ENCODE measurements around the gene HNRNPUL2. TPM values are rescaled to one million over a fixed set of nuclear protein-coding genes. Genes with fewer than 3 reads are reported as not detected.
A peak's percentile ranks its signal among the peaks of the same experiment; 100 is the strongest.

The HNRNPUL2 gene
- total RNA-seq, 2 experiments from 2014 or later: 54.4 to 56.3 TPM

DNA sequence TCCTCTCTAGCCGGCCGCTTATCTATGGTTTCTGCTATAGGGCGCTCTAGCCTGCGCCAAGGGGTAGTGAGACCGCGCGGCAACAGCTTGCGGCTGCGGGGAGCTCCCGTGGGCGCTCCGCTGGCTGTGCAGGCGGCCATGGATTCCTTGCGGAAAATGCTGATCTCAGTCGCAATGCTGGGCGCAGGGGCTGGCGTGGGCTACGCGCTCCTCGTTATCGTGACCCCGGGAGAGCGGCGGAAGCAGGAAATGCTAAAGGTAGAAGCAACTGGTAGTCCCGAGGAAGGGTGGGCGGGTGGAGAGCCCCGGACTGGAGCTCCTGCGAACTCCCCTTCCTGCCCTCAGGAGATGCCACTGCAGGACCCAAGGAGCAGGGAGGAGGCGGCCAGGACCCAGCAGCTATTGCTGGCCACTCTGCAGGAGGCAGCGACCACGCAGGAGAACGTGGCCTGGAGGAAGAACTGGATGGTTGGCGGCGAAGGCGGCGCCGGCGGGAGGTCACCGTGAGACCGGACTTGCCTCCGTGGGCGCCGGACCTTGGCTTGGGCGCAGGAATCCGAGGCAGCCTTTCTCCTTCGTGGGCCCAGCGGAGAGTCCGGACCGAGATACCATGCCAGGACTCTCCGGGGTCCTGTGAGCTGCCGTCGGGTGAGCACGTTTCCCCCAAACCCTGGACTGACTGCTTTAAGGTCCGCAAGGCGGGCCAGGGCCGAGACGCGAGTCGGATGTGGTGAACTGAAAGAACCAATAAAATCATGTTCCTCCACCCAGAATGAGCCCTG is 55.5 kb downstream of the HNRNPUL2 start, which contains the start of the genes LBHD1 and UQCC3:
TSS of gene LBHD1 (minus strand) at position 660 of the 782 bp plus-strand sequence. CDS start 2,236 bp downstream, outside the sequence.
TSS of gene UQCC3 (plus strand) at position 66 of the 782 bp plus-strand sequence. CDS start at position 139, 73 bp downstream.
- Mint-ChIP-seq H3K36me3 (peaks cover 65% of the 10 kb centered on the region), H3K27me3 (no peaks in the 10 kb centered on the region), H3K4me3 (peak within 1 kb of the TSS; percentile 91), H3K27ac (peak within 1 kb of the TSS; percentile 95), H3K4me1 (peaks cover 54% of the 10 kb centered on the region), H3K9me3 (no peaks in the 10 kb centered on the region)
- DNase-seq: peak; percentile 79

DNA sequence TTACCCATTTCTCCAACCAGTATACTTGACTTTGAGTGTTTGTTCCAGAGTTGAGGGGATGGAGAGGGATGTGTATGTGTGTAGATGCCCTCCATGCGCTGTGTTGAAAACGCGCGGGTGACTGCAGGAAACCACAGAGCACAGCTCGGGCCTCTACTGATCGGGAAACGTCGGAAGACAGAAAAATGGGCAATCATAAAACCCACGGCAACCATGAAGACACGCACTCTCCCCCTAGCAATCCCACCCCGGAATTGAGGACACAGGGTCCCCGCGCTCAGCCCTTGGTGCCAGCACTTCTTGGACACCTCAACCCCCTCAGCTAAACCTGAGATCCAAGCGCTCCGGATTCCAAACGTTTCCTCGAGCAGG is 56.0 kb downstream of the HNRNPUL2 start:
- peak overlapping the region; percentile 91 for H3K4me3 Mint-ChIP-seq
- H3K9me3 Mint-ChIP-seq: no peaks in the 10 kb centered on the region
- peaks cover 67% of the 10 kb centered on the region for H3K36me3 Mint-ChIP-seq
- peak overlapping the region; percentile 95 for H3K27ac Mint-ChIP-seq
- DNase-seq: no peak
- H3K27me3 Mint-ChIP-seq: no peaks in the 10 kb centered on the region
- H3K4me1 Mint-ChIP-seq: peaks cover 55% of the 10 kb centered on the region

GRCh38 chr11:62669420-62670161 is 57.7 kb downstream of the HNRNPUL2 start:
- H3K27me3 Mint-ChIP-seq: no peaks in the 10 kb centered on the region
- peak overlapping the region; percentile 95 for H3K27ac Mint-ChIP-seq
- peaks cover 73% of the 10 kb centered on the region for H3K36me3 Mint-ChIP-seq
- H3K9me3 Mint-ChIP-seq: no peaks in the 10 kb centered on the region
- DNase-seq: no peak
- H3K4me3 Mint-ChIP-seq: peak overlapping the region; percentile 91
- peaks cover 54% of the 10 kb centered on the region for H3K4me1 Mint-ChIP-seq

GRCh38 chr11:62667460-62667859 is 59.8 kb downstream of the HNRNPUL2 start:
- H3K4me3 Mint-ChIP-seq: peak overlapping the region; percentile 93
- no peaks in the 10 kb centered on the region for H3K9me3 Mint-ChIP-seq
- H3K4me1 Mint-ChIP-seq: peaks cover 51% of the 10 kb centered on the region
- H3K36me3 Mint-ChIP-seq: peaks cover 82% of the 10 kb centered on the region
- peak overlapping the region; percentile 95 for H3K27ac Mint-ChIP-seq
- H3K27me3 Mint-ChIP-seq: no peaks in the 10 kb centered on the region
- DNase-seq: no peak

- Mint-ChIP-seq H3K36me3 (peaks cover 78% of the 10 kb centered on the region), H3K27ac (peak overlapping the region; percentile 95), H3K27me3 (no peaks in the 10 kb centered on the region), H3K4me1 (peaks cover 51% of the 10 kb centered on the region), H3K4me3 (peak overlapping the region; percentile 93), H3K9me3 (no peaks in the 10 kb centered on the region)
- no peak for DNase-seq
Measured at GRCh38 chr11:62666259-62666926, 60.9 kb downstream of the HNRNPUL2 start.

- Mint-ChIP-seq H3K4me3 (peak overlapping the region; percentile 93), H3K9me3 (no peaks in the 10 kb centered on the region), H3K36me3 (peaks cover 72% of the 10 kb centered on the region), H3K27ac (peak overlapping the region; percentile 95), H3K27me3 (no peaks in the 10 kb centered on the region), H3K4me1 (peaks cover 48% of the 10 kb centered on the region)
- DNase-seq: peak; percentile 67
Measured at GRCh38 chr11:62665599-62666258, 61.5 kb downstream of the HNRNPUL2 start.

DNA sequence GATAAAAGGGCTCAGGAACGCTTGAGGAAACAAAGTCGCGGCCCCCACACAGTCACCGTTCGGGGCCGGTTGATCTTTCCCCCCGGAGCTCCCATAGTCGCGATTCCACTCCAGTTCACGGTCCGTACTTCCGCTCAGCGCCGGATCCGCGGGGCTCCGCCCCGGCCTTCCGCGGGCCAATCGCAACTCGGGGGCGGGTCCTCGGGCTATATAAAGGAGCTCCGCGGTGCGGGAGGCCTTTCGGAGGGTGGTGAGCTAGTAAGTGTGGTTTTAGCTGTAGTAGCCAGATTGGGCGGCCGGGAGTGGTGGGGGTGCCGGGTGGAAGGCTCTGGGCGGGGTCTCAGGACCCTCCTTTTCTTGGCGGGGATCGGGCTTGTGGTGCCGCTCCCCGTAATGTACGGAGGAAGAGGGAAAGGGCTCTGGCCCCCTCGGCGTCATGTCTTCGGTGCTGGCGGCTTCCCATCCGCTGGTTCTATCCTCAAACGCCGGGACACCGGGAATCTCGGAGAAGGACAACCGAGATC is 62.1 kb downstream of the HNRNPUL2 start, which contains the start of the genes C11orf98 and CSKMT:
TSS of gene C11orf98 (minus strand) at position 136 of the 524 bp plus-strand sequence. CDS start at position 95, 41 bp downstream.
TSS of gene CSKMT (plus strand) at position 238 of the 524 bp plus-strand sequence. CDS start 568 bp downstream, outside the sequence.
- Mint-ChIP-seq H3K27ac (peak within 1 kb of the TSS; percentile 95), H3K9me3 (no peaks in the 10 kb centered on the region), H3K36me3 (peaks cover 66% of the 10 kb centered on the region), H3K4me1 (peaks cover 45% of the 10 kb centered on the region), H3K27me3 (no peaks in the 10 kb centered on the region), H3K4me3 (peak within 1 kb of the TSS; percentile 93)
- peak; percentile 96 for DNase-seq

DNA sequence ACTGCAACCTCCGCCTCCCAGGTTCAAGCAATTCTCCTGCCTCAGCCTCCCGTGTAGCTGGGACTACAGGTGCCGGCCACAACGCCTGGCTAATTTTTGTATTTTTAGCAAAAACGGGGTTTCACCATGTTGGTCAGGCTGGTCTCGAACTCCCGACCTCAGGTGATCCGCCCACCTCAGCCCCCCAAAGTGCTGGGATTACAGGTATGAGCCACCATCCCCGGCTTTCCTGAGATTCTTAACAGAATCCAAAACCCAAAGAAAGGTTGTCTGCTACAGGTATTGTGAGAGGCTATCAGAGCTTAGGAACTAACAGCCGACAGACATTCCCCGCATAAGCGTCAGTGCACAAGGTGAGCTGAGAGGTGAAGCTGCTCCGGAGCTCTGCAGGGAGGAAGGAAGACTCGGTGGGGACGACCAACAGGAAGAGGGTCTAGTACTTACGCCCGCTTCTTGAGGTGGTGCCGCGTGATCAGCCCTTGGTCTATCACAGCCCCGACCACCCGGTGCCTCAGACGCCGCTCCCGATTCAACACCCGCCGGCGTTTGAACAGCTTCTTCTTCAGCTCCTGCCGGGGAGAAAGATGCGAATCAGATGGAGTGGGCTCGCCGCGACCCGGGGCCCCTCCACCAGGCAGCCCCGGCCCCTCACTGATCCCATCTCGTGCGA is 62.7 kb downstream of the HNRNPUL2 start:
- H3K27ac Mint-ChIP-seq: peak overlapping the region; percentile 95
- no peaks in the 10 kb centered on the region for H3K9me3 Mint-ChIP-seq
- peaks cover 40% of the 10 kb centered on the region for H3K4me1 Mint-ChIP-seq
- peak overlapping the region; percentile 93 for H3K4me3 Mint-ChIP-seq
- no peaks in the 10 kb centered on the region for H3K27me3 Mint-ChIP-seq
- H3K36me3 Mint-ChIP-seq: peaks cover 62% of the 10 kb centered on the region
- peak; percentile 69 for DNase-seq

Other genes with a start within 250 kb of the HNRNPUL2 start
- 10 to 100 TPM; 12.3 to 12.5 TPM for gene AHNAK, start 180.7 kb downstream of the HNRNPUL2 start, total RNA-seq
- gene EEF1G, start 153.6 kb downstream of the HNRNPUL2 start, total RNA-seq: 1,000 to 10,000 TPM; 1,924 to 1,929 TPM
- 10 to 100 TPM; 29.1 to 32.2 TPM for gene TUT1, start 135.9 kb downstream of the HNRNPUL2 start, total RNA-seq
- gene MTA2, start 125.6 kb downstream of the HNRNPUL2 start, total RNA-seq: 100 to 1,000 TPM; 196 to 200 TPM
- 100 to 1,000 TPM; 112 to 121 TPM for gene EML3, start 114.7 kb downstream of the HNRNPUL2 start, total RNA-seq
- gene ROM1, start 114.2 kb downstream of the HNRNPUL2 start, total RNA-seq: 1 to 10 TPM; 2.0 to 2.8 TPM
- gene B3GAT3, start 105.5 kb downstream of the HNRNPUL2 start, total RNA-seq: 10 to 100 TPM; 63.0 to 68.7 TPM
- gene GANAB, start 80.8 kb downstream of the HNRNPUL2 start, total RNA-seq: 100 to 1,000 TPM; 198 to 211 TPM
- gene INTS5, start 74.2 kb downstream of the HNRNPUL2 start, total RNA-seq: 10 to 100 TPM; 41.2 TPM
- 100 to 1,000 TPM; 147 to 159 TPM for gene C11orf98, start 62.2 kb downstream of the HNRNPUL2 start, total RNA-seq
- 10 to 100 TPM; 28.7 to 39.7 TPM for gene CSKMT, start 62.1 kb downstream of the HNRNPUL2 start, total RNA-seq
- gene UQCC3, start 55.8 kb downstream of the HNRNPUL2 start, total RNA-seq: 1 to 10 TPM; 5.0 to 5.7 TPM
- 10 to 100 TPM; 22.6 to 26.0 TPM for gene LBHD1, start 55.2 kb downstream of the HNRNPUL2 start, total RNA-seq
- 100 to 1,000 TPM; 123 to 124 TPM for gene UBXN1, start 48.4 kb downstream of the HNRNPUL2 start, total RNA-seq
- gene LRRN4CL, start 37.9 kb downstream of the HNRNPUL2 start, total RNA-seq: under 1 TPM; 0.16 to 0.21 TPM
- gene BSCL2, start 20.0 kb downstream of the HNRNPUL2 start, total RNA-seq: 10 to 100 TPM; 22.7 to 23.7 TPM
- not detected for gene GNG3, start 19.8 kb downstream of the HNRNPUL2 start, total RNA-seq
- 10 to 100 TPM; 29.3 to 33.4 TPM for gene TTC9C, start 1.0 kb upstream of the HNRNPUL2 start, total RNA-seq
- 1 to 10 TPM; 4.8 to 6.3 TPM for gene ZBTB3, start 26.7 kb upstream of the HNRNPUL2 start, total RNA-seq
- 100 to 1,000 TPM; 125 to 131 TPM for gene POLR2G, start 34.1 kb upstream of the HNRNPUL2 start, total RNA-seq
- 10 to 100 TPM; 22.0 to 22.1 TPM for gene TAF6L, start 43.9 kb upstream of the HNRNPUL2 start, total RNA-seq
- gene TMEM179B, start 59.9 kb upstream of the HNRNPUL2 start, total RNA-seq: 10 to 100 TPM; 30.7 to 34.3 TPM
- 1 to 10 TPM; 9.4 to 10.0 TPM for gene TMEM223, start 64.5 kb upstream of the HNRNPUL2 start, total RNA-seq
- 100 to 1,000 TPM; 107 to 111 TPM for gene NXF1, start 78.0 kb upstream of the HNRNPUL2 start, total RNA-seq
- gene STX5, start 104.6 kb upstream of the HNRNPUL2 start, total RNA-seq: 10 to 100 TPM; 19.5 to 20.4 TPM
- gene TEX54, start 105.4 kb upstream of the HNRNPUL2 start, total RNA-seq: not detected
- 100 to 1,000 TPM; 139 to 141 TPM for gene WDR74, start 112.1 kb upstream of the HNRNPUL2 start, total RNA-seq
- gene SLC3A2, start 153.4 kb upstream of the HNRNPUL2 start, total RNA-seq: 100 to 1,000 TPM; 408 to 428 TPM
- gene CHRM1, start 193.9 kb upstream of the HNRNPUL2 start, total RNA-seq: not detected

Data from activated naive CD8-positive, alpha-beta T cell treated with anti-CD3 and anti-CD28 coated beads for 36 hours (primary cell).